ENCODE results near the gene GPR84.
A peak's percentile ranks its signal among the peaks of the same experiment; 100 is the strongest.

The GPR84 gene

GRCh38 chr12:54373649-54374561 is 9.6 kb upstream of the GPR84 start:
- DNase-seq (ENCODE audit: low spot score): no peak

GRCh38 chr12:54372113-54372806 is 8.0 kb upstream of the GPR84 start:
- no peak for DNase-seq (ENCODE audit: low spot score)

GRCh38 chr12:54371328-54372112 is 7.2 kb upstream of the GPR84 start:
- no peak for DNase-seq (ENCODE audit: low spot score)

- peak; percentile 89 for DNase-seq (ENCODE audit: low spot score)
These were observed 6.0 kb upstream of the GPR84 start for GRCh38 chr12:54370171-54370730.

GRCh38 chr12:54369597-54370131 is 5.4 kb upstream of the GPR84 start:
- DNase-seq (ENCODE audit: low spot score): no peak

- peak; percentile 83 for DNase-seq (ENCODE audit: low spot score)
These were observed 4.7 kb upstream of the GPR84 start for GRCh38 chr12:54368709-54369596.

GRCh38 chr12:54368025-54368708 is 3.9 kb upstream of the GPR84 start:
- DNase-seq (ENCODE audit: low spot score): no peak

- DNase-seq (ENCODE audit: low spot score): no peak
These were observed 668 bp downstream of the GPR84 start for GRCh38 chr12:54363618-54364017.

GRCh38 chr12:54363047-54363446 is 1.2 kb downstream of the GPR84 start:
- DNase-seq (ENCODE audit: low spot score): no peak

GRCh38 chr12:54360717-54361456 is 3.4 kb downstream of the GPR84 start:
- DNase-seq (ENCODE audit: low spot score): peak; percentile 73

- DNase-seq (ENCODE audit: low spot score): no peak
These were observed 4.4 kb downstream of the GPR84 start for GRCh38 chr12:54359762-54360351.

GRCh38 chr12:54358945-54359761 is 5.1 kb downstream of the GPR84 start:
- DNase-seq (ENCODE audit: low spot score): peak; percentile 95

- no peak for DNase-seq (ENCODE audit: low spot score)
These were observed 5.9 kb downstream of the GPR84 start for GRCh38 chr12:54358191-54358944.

- no peak for DNase-seq (ENCODE audit: low spot score)
These were observed 6.6 kb downstream of the GPR84 start for GRCh38 chr12:54357506-54358190.

- no peak for DNase-seq (ENCODE audit: low spot score)
These were observed 7.3 kb downstream of the GPR84 start for GRCh38 chr12:54356951-54357356.

- DNase-seq (ENCODE audit: low spot score): no peak
These were observed 8.1 kb downstream of the GPR84 start for GRCh38 chr12:54356228-54356627.

Data from D341Med (cell line).